Activated naive CD8-positive, alpha-beta T cell treated with anti-CD3 and anti-CD28 coated beads, Interleukin-2, amount 50 U/mL, for 24 hours (primary cell): ENCODE results near the gene ARL16.

Experiments
- ATAC-seq: fragments of 150-1000 bp; cut with Tn5 transposase; one replicate; pipeline ENCODE4 v1.10.0; 2021
- DNase-seq: peaks from one replicate; pipeline ENCODE4 v3.0.0; 2021
- H3K27ac Mint-ChIP-seq: one replicate; pipeline ENCODE4 v1.8.0; 2021; ENCODE audit warnings: mild to moderate bottlenecking, mixed read lengths
- H3K27me3 Mint-ChIP-seq: one replicate; pipeline ENCODE4 v1.8.0; 2021; ENCODE audit warnings: mixed read lengths
- H3K36me3 Mint-ChIP-seq: one replicate; pipeline ENCODE4 v1.8.0; 2021; ENCODE audit warnings: low read depth, mixed read lengths
- H3K4me1 Mint-ChIP-seq: one replicate; pipeline ENCODE4 v1.8.0; 2021; ENCODE audit warnings: mixed read lengths
- H3K4me3 Mint-ChIP-seq: one replicate; pipeline ENCODE4 v1.8.0; 2021; ENCODE audit warnings: mild to moderate bottlenecking, moderate library complexity, mixed read lengths
- H3K9me3 Mint-ChIP-seq: one replicate; pipeline ENCODE4 v1.8.0; 2021; ENCODE audit warnings: mixed read lengths

Gene ARL16

GRCh38 chr17:81636505-81637288, 46.9 kb downstream of the ARL16 start, which contains the start of the genes NPLOC4 and TSPAN10:
Gene NPLOC4, minus strand, starts transcription at chr17:81637112. Its CDS starts 182 bp downstream, at chr17:81636930.
Gene TSPAN10, plus strand, starts transcription at chr17:81637196. Its CDS starts 5,217 bp downstream, at chr17:81642413.
- H3K4me3 Mint-ChIP-seq, result peak within 1 kb of the TSS; percentile 97
- H3K9me3 Mint-ChIP-seq, result no peaks in the 10 kb centered on the region
- DNase-seq, result peak; percentile 90
- H3K4me1 Mint-ChIP-seq, result peaks cover 26% of the 10 kb centered on the region
- peak within 1 kb of the TSS; percentile 95 for H3K27ac Mint-ChIP-seq
- no peaks in the 10 kb centered on the region for H3K27me3 Mint-ChIP-seq
- peak; percentile 91 for ATAC-seq
- peaks cover 6% of the 10 kb centered on the region for H3K36me3 Mint-ChIP-seq

- no peaks in the 10 kb centered on the region for H3K27me3 Mint-ChIP-seq
- H3K36me3 Mint-ChIP-seq, result peaks cover 11% of the 10 kb centered on the region
- no peaks in the 10 kb centered on the region for H3K9me3 Mint-ChIP-seq
- DNase-seq (no peak), ATAC-seq (peak; percentile 9)
- peak overlapping the region; percentile 97 for H3K4me3 Mint-ChIP-seq
- H3K4me1 Mint-ChIP-seq, result peaks cover 26% of the 10 kb centered on the region
- peak overlapping the region; percentile 95 for H3K27ac Mint-ChIP-seq
Measured at GRCh38 chr17:81635973-81636504, 47.6 kb downstream of the ARL16 start.

- Mint-ChIP-seq H3K27me3 (no peaks in the 10 kb centered on the region), H3K27ac (peak overlapping the region; percentile 95), H3K4me3 (peak overlapping the region; percentile 97), H3K4me1 (peaks cover 28% of the 10 kb centered on the region), H3K9me3 (no peaks in the 10 kb centered on the region), H3K36me3 (peaks cover 11% of the 10 kb centered on the region)
- DNase-seq (no peak), ATAC-seq (no peak)
Measured at GRCh38 chr17:81635431-81635830, 48.2 kb downstream of the ARL16 start.

GRCh38 chr17:81631482-81631881, 52.1 kb downstream of the ARL16 start:
- ATAC-seq, result no peak
- Mint-ChIP-seq H3K27ac (no peak overlapping the region), H3K36me3 (peaks cover 30% of the 10 kb centered on the region), H3K4me1 (peaks cover 25% of the 10 kb centered on the region), H3K27me3 (no peaks in the 10 kb centered on the region), H3K4me3 (no peak overlapping the region), H3K9me3 (no peaks in the 10 kb centered on the region)
- no peak for DNase-seq
